Uterus (tissue), 2 donors: ENCODE measurements around the gene RNPS1.

Experiments used
- CTCF ChIP-seq, 4 experiments: fragments of 200-600 bp in 2 of 4; fragments of 450-650 bp in 2 of 4; sonication (generic) in 2 of 4; IDR thresholded peaks; one replicate each; pipeline ENCODE4 v1.5.1; 2016 to 2019; ENCODE audit warnings: antibody characterized with exemption in 4 of 4, mild to moderate bottlenecking in 2 of 4, moderate library complexity in 1 of 4
- POLR2A ChIP-seq, 2 donors: fragments of 450-650 bp; IDR thresholded peaks; one replicate each; pipeline ENCODE4 v1.6.1; 2016; ENCODE audit warnings: antibody characterized with exemption in 2 of 2, mild to moderate bottlenecking in 1 of 2, moderate library complexity in 1 of 2

GRCh38 chr16:2288726-2289125, 20.8 kb upstream of the RNPS1 start:
- no peak for TF ChIP-seq CTCF (IDR thresholded peaks at IDR 0.05)
- TF ChIP-seq POLR2A (IDR thresholded peaks at IDR 0.05) = no peak
